SKM-1 (cell line): ENCODE results near the gene PGM5.
"Not testable (repeated sequence)": the region's sequence is repeated elsewhere in the genome, so short reads cannot be mapped to it uniquely, and the experiment has no call there.

ENCODE experiments used
- DNase-seq: peaks from one replicate; lab custom pipeline; 2025; ENCODE audit not compliant: unreplicated experiment; lab: John Stamatoyannopoulos, UW

The PGM5 gene

DNA sequence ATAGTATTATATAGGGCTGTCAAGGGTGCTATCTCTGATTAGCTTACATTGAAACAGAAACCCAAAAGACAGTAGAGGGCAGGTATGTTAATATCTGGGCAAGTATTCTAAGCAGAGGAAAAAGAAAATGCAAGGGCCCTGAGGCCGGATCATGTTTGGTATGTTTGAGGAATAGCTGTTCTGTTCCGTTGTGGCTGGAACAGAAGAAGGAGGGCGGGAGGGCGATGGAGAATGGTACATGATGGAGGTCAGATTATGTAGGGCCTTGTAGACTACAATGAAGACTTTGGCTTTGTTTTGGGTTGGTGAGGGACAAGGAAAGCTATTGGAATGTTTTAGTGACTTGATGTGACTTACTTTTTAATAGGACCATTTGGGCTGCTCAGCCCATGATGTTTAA is 19.4 kb downstream of the PGM5 start:
- not testable (repeated sequence) for DNase-seq

- not testable (repeated sequence) for DNase-seq
Measured at GRCh38 chr9:68377723-68378122, 21.3 kb downstream of the PGM5 start.

DNA sequence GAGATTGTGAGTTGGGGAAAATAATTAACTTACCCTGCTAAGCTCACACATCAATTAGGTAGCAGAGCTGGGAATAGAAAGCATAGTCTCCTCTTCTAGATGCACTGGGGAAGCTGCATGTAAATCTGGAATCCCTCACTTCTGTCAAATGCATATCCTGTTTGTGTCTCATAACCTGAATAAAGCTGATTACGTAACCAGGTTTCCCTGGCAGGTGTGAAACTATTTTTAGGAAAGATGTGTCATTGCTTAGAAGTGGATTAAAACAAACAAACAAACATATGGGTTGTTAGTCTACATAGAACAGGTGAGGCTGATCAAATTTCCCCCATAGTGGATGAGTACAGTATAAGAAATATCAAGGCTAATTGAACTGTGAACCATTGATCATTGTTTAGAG is 27.5 kb downstream of the PGM5 start:
- DNase-seq: not testable (repeated sequence)

DNA sequence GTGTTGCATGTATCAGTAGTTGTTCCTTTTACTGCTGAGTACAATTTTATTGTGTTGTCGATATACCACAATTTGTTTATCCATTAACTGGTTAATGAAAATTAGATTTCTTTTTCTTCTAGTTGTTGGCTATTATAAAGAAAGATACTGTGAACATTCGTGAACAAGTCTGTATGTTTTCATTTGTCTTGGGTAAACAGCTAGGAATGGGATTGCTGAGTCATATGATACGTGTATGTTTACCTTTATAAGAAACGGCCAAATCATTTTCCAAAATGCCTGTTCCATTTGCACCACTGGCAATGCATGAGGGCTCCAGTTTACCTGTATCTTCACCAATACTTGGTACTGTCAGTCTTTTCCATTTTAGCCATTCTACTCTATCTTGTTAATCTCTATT is 33.1 kb downstream of the PGM5 start:
- not testable (repeated sequence) for DNase-seq

GRCh38 chr9:68390737-68391136 is 34.3 kb downstream of the PGM5 start:
- not testable (repeated sequence) for DNase-seq

DNA sequence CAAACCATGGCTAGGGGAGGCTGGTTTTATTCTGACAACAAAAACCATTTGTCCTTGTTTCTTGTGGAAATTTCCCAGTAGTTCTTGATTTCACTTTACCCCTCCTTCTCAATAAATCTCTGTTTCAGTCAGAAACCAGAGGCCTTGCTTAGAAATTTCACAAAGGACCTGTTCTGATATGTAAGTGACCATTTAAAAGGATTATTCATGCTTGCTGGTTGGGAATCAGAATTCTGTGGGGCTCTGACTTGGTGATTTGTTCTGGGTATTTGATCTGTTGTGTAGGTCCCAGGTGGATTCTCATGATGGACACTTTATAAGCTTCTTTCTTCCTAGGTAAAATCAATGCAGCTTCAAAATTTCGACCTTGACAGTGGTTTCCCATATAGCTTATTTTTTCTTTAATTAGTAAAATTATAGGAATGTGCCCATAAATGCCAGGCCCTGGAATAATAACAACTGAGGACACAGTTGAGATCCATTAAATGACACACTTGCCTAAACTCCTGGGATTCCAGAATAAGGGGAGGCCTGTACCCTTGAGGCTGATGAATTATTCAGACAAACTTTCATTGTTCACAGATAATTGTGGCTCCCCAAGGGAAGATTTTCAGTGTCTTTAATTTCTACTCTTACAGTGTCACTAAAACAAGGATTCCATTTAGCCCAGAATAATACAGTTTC is 40.1 kb downstream of the PGM5 start:
- DNase-seq: not testable (repeated sequence)

GRCh38 chr9:68397095-68397423 is 40.6 kb downstream of the PGM5 start:
- not testable (repeated sequence) for DNase-seq

DNA sequence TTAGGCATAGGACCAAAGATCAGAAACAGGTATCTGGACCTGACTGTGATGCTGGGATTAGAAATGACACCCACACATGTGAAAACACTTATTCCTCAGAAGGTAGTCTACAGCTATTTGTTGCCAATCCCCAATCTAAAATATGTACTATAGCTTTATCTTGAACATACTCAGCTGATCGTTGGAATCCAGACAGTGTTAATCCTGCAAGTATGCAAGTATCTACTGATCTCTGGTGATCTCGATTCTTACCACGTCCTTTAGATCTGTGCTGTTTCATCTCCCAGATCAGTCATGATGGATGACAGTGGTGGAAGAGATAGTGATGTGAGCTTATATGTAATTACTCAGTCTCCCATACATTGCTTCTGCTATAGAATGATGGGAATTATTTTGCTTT is 41.4 kb downstream of the PGM5 start:
- DNase-seq: not testable (repeated sequence)

DNA sequence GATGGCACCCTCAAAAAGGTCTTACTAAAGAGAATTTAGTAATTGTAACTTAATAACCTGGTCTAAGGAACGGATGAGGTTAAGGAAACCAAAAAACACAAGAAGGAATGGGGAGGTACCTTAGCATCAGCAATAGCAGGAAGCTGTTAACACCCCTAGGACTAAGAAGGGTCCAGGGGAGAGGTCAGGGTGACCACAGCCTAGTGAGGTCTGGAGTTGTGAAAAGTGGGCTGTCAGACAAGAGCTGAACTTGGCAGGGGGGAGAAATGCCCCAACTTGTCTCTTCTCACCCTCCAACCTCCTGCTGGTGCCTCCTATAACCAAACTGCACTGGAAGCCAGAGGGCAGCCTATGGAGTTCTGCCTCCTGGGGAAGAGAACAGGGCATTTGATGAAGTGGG is 41.9 kb downstream of the PGM5 start:
- not testable (repeated sequence) for DNase-seq

DNA sequence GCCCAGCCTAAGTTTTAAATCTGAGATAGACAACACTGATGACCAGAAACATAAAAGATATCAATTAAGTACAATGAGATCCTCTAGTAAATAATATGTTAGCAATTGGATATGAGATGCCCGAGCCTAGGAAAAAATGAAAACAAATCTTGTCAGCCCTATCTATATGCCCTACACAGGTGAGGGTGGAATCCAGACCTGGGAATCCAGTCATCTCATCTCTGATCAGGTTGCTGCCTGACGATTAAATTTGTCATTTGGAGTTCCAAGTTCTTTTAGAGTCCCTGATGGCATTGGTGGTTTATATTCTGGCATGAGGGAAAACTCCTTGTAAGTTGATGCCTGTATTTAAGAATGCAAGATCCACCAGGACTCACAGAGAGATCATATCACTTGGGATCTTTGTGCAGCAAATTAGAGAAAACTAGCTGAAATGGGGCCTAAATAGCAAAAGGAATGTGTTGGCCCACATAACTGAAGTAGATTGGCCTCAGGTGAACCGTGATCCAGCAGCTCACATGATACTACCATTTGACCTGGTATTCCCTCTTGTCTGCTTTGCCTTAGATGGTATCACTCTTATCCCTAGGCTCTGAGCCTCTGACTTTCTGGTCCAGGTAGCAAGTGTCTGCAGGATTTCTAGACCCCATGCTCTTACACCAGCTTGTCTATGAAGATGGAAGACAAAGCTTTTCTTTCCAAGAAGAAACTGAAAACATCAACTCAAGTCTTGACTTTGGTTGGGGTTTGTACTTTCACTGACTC is 48.2 kb downstream of the PGM5 start:
- DNase-seq: not testable (repeated sequence)

GRCh38 chr9:68411865-68412264 is 55.5 kb downstream of the PGM5 start:
- not testable (repeated sequence) for DNase-seq

DNA sequence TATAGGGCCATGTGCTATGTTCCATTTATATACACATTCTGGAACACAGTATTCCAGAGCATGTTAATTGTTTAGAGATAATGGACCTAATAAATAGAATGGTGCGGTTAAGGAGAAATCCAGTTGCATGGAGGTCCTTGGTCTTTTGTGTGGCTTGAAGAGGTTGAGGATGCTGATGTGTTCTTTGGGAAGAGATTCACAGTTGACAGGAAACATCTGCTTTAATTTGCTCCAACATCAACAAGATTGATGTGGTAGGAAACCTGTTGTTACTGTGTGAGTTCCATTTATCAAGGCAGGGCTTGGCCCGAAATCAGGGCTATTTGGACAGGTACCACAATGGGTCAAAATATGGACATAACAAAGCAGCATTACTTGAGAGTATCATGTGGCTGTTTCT is 56.3 kb downstream of the PGM5 start:
- DNase-seq: not testable (repeated sequence)

GRCh38 chr9:68415065-68415464 is 58.7 kb downstream of the PGM5 start:
- DNase-seq: not testable (repeated sequence)

- DNase-seq: peak; percentile 1
Measured at GRCh38 chr9:68416936-68417564, 60.6 kb downstream of the PGM5 start.

DNA sequence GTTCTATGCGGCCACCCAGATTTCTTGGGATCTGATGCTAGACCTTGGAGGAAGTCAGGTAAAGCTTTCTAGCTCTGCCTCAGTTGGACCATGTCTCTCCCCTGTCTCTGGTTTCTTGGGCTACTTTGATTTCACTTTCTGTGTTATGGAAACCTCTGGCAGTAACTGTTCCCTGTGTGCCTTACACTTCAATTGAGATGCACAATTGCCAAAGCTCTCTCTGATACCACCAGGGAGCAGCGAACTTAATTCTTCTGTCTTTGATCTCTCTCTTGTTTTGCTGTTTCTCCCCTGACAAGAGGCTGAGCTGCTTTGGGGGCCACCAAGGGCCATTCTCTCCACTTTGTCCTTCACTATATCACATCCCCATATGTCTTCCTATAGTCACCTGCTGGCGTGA is 61.4 kb downstream of the PGM5 start:
- DNase-seq: no peak

GRCh38 chr9:68418259-68418845 is 61.9 kb downstream of the PGM5 start:
- no peak for DNase-seq

DNA sequence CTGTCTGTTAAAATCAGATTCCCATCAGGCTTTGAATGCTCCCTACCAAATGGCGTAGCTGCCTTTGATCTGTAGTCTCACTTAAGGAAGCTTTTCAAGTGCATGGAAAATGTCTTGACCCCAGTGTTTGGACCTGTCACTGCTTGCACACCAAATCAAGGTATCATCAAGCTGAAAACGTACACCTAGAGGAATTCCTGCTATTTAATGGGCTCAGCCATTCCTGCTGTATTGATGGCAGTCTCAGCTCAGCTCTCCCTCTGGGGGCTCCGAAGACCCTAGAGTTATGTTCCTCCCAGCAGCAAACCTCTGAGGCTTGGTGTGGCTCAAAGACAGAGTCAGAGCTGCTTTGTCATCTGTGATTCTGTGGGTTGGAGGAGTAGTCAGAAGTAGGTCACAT is 63.5 kb downstream of the PGM5 start:
- DNase-seq: no peak

- no peak for DNase-seq
Measured at GRCh38 chr9:68426755-68427154, 70.3 kb downstream of the PGM5 start.

DNA sequence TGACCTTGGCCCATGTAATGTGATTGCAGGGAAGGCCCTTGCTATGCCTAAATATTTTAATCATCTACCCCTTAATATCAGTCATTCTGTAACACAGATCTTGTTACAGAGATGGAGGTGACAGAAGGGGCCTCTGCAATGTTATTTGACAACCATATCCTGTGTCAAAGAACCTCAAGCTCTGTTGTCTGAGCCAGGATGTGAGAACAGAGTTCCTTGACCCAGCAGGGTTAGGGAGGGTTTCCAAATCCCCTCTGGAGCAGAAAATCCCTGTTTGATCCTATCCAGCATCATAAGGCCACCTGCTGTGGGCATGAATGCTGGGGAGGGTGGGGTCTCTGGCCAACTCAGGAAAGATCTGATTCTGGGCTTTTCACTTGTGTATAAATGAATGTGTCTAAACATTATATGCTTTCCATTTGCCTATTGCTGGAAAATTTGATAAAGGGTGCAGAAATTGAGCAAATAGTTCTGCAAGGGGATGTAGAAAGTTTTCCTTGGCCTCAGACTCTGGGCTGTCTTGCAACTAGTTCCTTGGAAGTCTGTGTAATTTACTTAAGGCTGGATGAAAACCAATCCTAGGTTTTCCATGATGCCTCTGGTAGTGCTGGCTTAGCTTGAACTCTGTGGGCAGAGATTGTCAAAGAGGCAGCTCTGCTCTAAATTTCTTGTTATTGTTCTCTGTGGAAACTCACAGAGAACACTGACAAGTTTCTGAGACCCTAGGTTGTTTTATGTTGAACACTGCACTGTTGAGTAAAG is 71.0 kb downstream of the PGM5 start:
- DNase-seq: no peak

DNA sequence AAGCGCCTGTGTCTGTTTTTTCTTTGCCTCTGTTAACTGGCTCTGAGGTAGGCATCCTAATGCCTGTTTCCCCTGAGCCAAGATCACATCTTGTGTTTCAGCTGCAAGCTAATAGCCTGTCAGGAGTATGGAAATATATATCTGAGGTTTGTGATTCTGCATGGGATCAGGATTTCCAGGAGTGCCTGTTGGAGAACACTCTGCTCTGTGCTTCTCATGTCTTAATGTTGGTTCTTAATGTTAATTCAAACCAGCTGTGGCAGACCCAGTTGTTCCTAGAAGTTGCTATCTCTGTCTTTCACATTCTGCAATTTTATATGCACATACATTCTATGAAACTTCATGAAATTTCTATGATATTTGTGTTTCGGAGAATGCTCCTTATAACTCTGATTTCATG is 72.1 kb downstream of the PGM5 start:
- DNase-seq: no peak

DNA sequence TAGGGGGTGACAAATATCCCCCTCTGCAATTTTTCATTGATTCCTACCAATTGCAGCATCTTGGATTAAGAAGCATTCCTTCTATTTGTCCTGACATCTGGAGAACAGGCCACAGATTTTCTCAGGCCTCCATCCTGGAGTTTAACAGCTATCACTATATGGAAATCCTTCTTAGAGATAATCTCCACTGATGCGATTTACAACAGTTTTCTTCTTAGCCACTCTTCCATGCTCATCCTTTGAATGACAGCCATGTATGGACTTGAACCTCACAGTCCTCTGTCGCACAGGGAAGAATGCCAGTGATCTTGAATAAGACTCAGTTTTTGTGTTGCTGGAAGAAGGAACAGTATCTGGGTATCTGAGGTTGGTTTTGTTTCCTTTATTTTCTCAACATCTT is 73.2 kb downstream of the PGM5 start:
- no peak for DNase-seq
